AG08396 (cell line): ENCODE measurements around the gene TMEM154.

Experiments
- DNase-seq: peaks from one replicate; pipeline ENCODE4 v3.0.0; 2012; ENCODE audit warnings: low spot score, mixed read lengths

TMEM154 gene

GRCh38 chr4:152626790-152627189 is 53.0 kb downstream of the TMEM154 start:
- no peak for DNase-seq

DNA sequence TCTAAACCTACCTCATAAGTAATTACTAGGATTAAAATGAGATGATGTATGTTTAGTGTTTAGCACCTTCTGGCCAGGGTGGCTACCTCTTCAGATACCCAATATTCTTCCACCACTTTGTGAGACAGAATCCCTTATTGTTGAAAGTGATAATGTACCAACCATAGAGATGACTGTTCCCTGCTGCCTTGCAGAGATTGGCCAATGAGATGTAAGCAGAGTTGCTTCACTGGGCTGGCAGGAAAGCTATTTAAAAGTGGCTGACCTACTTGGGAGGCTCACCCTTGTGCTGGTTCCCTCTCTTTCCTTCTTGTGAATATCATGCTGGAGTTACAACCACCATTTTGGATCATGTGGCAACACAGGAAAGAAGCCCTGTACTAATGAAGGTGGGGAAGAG is 58.9 kb downstream of the TMEM154 start:
- no peak for DNase-seq

DNA sequence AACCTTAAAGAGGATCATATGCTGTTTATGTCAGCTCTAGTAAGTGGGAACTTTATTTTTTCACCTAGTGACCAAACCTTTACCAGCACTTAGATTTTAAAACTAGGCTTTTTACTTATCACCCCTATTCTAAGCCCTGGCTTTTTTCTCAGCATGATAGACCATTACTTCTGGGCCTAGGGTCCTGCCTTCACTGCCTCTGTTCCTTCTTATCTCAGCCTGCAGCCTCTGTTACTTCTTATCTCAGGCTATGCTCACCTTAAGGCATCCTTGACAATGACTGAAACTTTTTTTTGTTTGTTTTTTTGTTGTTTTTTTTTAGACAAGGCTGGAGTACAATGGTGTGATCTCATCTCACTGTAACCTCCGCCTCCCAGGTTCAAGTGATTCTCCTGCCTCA is 59.6 kb downstream of the TMEM154 start:
- no peak for DNase-seq

GRCh38 chr4:152619556-152619955 is 60.2 kb downstream of the TMEM154 start:
- DNase-seq, result no peak

- no peak for DNase-seq
Measured at GRCh38 chr4:152618971-152619370, 60.8 kb downstream of the TMEM154 start.

GRCh38 chr4:152616804-152617203 is 63.0 kb downstream of the TMEM154 start:
- DNase-seq, result no peak

DNA sequence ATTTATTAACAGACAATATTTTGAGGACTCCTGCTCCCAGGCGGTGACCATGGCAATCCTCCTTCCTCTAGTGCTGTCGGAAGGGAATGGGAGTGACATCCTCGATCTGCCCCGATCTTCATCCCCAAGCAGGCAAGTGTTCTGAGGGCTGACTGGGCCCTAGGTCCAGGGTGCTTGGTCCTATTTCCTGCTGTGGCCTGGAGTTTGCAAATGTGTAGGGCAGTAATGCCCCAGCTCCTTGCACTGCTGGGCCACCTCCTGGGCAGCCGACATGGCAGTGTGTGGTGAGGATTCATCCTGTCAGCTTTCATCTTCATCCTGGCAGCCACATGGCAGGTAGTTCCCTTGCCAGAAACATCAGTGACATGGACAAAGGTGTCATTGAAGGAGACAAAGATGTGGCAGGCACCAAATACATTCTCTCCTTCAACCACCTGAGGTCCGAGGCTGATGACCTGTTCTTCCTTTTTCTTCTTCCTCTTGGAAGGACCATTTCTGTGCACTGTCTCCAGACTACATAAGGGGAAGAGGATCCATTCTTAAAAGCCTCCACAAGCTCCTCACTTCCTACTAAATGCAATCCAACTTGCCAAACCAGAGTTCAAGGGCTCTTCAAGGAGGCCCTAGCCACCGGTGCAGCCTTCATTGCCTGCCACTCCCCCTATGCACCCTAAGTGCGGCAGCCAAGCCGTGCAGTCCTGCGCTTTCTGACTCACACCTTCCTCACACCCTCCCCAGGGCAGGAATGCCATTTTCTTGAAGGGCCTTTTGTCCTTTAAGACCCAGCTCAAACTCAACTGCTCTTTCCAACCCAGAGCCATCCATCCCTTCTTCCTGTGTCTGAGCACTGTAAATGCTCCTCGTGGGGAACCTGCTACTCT is 65.7 kb downstream of the TMEM154 start:
- no peak for DNase-seq

DNA sequence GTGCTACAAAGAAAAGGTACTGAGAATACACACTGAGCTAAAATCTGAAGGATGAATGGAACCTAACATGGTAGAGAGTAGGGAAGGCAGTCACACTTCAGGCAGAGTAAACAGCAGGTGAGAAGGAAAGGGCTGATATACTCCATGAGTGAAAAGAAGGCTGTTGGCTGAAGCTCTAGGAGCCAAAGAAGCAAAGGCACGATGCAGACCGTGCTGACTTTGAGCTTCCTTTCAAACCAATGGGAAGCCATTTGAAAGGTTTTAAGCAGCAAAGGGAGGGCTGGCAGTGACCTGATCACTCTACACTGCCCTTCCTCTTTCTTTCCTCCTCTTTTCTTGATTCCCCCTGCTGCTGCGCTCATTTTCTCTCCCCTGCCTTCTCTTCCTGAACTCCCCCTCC is 66.4 kb downstream of the TMEM154 start:
- DNase-seq, result no peak

DNA sequence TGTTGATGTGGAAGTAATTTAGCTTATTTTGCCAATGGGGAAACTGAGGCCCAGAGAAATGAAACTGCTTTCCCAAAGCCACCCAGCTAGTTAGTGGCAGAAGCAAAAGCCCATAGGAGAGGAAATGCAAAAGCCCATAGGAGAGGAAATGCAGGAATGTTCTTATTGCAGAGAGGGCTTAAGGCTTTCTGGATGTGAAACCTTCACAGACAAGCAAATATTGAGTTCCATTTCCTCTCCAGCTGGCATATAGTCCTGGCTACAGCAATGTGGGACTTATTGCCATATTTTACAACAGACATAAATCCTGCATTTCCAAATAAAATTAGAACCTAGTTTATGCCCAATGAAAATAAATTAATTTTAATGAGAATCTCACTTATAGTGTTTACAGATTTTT is 69.7 kb downstream of the TMEM154 start:
- DNase-seq, result no peak

DNA sequence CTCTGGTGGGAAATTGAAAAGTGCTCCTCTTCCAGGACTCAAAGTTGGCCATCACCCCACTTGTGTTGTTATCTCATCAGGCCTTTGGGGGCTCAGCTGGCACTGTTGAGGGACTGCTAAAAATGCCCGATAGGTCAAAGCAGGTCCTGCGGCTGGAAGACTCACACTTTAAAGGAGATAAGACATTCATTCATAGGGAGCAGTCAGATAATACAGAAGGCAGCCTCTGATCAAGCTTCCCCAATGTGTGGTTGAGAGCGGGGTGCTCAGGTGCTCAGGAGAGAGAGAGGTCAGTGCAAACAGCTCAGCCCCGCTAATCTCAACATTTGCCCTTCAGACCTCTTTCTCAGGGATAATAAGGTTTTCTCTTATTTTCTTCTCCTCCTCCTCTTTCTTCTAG is 70.3 kb downstream of the TMEM154 start:
- DNase-seq, result no peak

DNA sequence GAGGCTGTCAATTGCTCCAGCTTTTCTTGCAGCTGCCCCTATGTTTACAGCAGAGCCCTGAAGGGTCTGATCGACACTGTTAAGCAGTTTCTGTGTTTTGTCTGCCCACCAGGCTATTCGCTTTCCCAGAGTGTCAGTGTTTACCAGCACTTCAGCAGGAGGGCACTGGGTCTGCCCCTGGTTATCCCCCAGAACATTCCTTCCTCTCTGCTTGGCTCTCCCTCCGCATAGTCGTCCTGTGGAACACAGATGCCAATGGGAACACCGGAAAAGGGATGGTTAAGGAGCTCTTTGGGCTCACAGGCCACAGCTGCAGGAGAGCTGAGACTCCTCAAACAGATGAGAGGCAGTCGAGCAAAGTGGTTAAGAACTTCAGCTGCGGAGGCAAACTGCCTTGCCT is 72.6 kb downstream of the TMEM154 start:
- DNase-seq, result no peak

- no peak for DNase-seq
Measured at GRCh38 chr4:152606753-152607152, 73.0 kb downstream of the TMEM154 start.

DNA sequence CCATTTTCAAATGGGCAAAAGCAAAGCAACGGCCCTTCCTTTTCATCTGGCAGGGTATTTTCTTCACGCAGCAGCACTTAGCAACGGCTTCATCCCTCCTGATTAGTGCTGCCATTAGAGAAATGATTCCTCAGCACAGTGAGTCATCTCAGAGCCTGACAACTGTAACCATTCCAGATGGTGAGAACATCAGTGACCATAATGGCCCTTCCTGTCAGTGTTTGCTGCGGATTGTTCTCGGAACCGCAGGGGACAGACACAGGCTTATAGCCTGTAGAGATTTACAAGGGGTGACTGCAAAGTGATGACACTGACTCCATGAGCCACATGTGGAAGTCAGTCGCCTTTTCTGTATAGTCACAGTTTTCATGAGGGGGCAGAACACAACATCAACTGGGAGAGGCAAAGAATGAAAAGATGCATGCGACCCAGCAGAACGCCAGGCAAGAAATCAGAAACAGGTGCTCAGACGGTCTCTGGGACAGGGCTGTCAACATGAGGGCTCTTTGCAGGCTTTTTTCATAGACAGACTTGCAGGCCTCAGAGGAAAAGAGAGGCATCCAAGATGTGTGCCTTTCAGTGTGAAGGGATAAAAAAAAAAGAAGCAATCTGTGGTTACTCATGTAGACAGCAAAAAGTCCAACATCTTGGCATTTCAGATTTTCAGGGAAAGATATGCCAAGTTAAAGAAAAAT is 74.0 kb downstream of the TMEM154 start:
- peak; percentile 46 for DNase-seq

DNA sequence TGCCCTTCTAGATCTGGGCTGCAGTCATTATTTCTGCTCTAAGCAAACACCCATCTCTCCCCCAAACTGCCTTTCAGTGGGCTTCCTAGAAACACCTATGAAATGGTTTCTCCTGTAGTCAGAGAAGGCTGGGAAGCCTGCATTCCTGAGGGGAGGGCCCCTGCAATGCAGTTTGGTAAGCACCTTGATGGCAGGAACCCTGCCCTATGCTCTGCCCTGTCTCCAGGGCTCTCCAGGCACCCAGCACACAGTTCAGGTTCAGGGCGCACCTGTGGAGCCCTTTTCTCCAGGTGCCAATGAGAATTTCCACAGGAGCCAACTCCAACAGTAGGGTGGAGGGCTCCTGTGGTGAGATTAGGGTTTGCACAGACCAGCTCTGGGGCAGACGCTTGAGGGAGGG is 74.8 kb downstream of the TMEM154 start:
- DNase-seq, result no peak

GRCh38 chr4:152601156-152601555 is 78.6 kb downstream of the TMEM154 start:
- DNase-seq, result no peak

GRCh38 chr4:152599636-152600035 is 80.2 kb downstream of the TMEM154 start:
- DNase-seq, result no peak

- DNase-seq, result no peak
Measured at GRCh38 chr4:152599095-152599494, 80.7 kb downstream of the TMEM154 start.

DNA sequence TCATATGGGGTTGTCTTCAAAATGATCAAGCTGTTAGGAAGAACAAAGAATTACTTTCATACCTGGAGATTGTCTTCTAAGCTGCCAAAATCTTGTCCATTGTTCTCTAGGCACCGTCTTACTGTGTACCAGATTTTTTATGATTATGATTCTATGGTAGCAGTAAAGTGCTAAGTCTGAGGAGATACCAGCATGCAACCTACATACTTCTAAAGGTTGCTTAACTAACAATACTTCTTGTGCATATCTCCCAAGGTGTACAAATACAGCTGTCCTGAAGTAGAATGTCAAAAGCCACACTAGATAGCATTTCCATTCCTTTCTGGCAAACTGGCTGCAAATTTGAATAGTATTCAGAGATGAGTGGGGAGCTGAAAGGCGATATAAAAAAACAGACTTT is 81.3 kb downstream of the TMEM154 start:
- no peak for DNase-seq

GRCh38 chr4:152594978-152595925 is 84.5 kb downstream of the TMEM154 start:
- no peak for DNase-seq

DNA sequence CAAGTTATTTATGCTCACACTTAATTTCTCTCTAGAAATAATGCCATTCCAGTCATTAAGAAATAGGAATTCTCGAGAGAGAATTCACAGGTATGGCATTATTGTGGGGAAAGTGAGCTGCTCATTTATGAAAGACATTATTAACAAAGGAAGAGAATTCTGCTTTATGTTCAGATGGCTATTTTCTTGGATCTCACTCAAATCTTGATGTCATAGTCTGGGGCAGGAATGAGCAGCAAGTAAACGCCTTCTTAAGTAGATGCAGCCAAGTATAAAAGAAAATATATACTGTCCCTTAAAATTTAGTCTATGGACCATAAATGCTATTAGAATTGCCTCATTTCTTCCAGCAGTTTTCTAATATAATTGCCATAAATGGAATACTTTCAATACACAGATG is 85.7 kb downstream of the TMEM154 start:
- no peak for DNase-seq

- DNase-seq, result no peak
Measured at GRCh38 chr4:152591876-152592275, 87.9 kb downstream of the TMEM154 start.

GRCh38 chr4:152591396-152591795 is 88.4 kb downstream of the TMEM154 start:
- peak; percentile 21 for DNase-seq
